Hematopoietic multipotent progenitor cell treated with erythropoietin and hydrocortisone succinate and interleukin-3 and kit ligand, for 8 days (in vitro differentiated cells): Measurements from ENCODE around the gene ROBO1.

ENCODE experiments used
- DNase-seq: peaks from one replicate; pipeline ENCODE4 v3.0.0-alpha.2; 2015

The ROBO1 gene

GRCh38 chr3:78569804-78570203 is 1198.0 kb downstream of the ROBO1 start:
- no peak for DNase-seq

- DNase-seq: no peak
Measured at GRCh38 chr3:78565712-78566111, 1202.1 kb downstream of the ROBO1 start.

- no peak for DNase-seq
Measured at GRCh38 chr3:78562328-78562727, 1205.5 kb downstream of the ROBO1 start.
